ENCODE measurements around the gene WDR53.

DNA sequence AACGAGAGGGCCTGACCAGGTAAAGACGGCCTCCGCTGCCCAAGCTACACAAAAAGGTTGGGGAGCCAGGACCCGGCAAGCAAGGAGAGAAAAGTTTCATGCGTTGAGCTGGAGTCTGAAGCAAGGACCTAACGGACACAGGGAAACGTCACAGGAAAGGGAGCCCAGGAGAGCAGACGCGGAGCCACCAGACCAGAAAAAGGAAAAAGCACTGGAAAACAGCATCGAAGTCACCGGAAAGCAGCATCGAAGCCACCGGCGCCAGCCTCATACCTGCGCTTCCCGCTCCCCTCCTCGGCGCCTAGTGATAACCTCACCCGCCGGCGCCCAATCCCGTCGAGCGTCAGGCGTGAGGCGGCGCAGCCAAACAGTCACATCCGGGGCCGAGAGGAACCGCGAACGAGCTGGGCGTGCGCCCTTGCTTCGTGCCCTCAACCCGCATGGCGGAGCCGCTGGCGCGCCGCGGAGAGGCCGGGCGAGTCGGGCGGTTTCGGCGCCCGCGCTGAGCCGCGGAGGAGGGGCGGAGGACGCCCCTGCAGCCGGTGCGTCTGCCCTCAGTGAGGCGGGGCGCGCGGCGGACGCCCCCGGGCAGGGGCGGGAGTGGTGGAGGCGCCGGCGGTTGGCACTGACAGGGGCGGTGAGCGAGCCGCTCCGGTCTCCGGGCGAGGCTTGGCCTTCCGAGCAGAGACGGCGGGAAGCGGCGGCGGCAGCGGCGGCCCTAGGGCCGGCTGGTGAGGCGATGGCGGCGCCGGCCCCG, at the start of gene WDR53, which contains the start of gene FBXO45:
- TF ChIP-seq, protein P1, sequence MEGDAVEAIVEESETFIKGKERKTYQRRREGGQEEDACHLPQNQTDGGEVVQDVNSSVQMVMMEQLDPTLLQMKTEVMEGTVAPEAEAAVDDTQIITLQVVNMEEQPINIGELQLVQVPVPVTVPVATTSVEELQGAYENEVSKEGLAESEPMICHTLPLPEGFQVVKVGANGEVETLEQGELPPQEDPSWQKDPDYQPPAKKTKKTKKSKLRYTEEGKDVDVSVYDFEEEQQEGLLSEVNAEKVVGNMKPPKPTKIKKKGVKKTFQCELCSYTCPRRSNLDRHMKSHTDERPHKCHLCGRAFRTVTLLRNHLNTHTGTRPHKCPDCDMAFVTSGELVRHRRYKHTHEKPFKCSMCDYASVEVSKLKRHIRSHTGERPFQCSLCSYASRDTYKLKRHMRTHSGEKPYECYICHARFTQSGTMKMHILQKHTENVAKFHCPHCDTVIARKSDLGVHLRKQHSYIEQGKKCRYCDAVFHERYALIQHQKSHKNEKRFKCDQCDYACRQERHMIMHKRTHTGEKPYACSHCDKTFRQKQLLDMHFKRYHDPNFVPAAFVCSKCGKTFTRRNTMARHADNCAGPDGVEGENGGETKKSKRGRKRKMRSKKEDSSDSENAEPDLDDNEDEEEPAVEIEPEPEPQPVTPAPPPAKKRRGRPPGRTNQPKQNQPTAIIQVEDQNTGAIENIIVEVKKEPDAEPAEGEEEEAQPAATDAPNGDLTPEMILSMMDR (conservative IDR thresholded peaks at IDR 0.05; ENCODE audit: low read length), result no peak
- no peak for TF ChIP-seq EZH2phosphoT487 (IDR thresholded peaks at IDR 0.05; ENCODE audit: borderline replicate concordance, low read depth, low read length)

Measured in OCI-LY7 (cell line).